Measurements from ENCODE around the gene ZNF19.
"Not testable (repeated sequence)": the region's sequence is repeated elsewhere in the genome, so short reads cannot be mapped to it uniquely, and the experiment has no call there.

Gene ZNF19

DNA sequence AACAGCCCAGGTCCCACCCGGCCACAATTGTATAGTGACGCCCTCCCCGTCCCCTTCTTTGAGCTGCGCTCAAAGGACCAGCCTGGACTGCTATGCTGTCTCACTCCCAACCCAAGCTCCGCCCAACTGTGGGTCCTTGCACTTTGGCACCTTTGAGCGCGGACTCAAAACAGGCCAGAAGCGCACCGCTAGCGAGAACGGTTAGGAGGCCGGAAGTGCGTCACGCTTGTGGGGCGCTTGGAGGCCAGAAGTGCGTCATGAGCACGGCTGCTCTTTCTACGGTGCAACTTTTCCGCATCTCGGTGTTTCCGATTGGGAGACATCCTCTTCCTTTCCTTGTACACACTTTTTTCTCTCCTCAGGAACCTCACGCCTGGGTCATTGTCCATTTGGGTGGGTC is at the start of gene ZNF19:
TSS of gene ZNF19 (minus strand) at position 203 of the 400 bp plus-strand sequence. CDS start 7,210 bp downstream, outside the sequence.
- Mint-ChIP-seq H3K36me3 (ENCODE audit: low read depth) (no peaks in the 10 kb centered on the region), H3K27ac (no peak within 1 kb of the TSS), H3K4me3 (no peak within 1 kb of the TSS), H3K4me1 (ENCODE audit: low read depth) (peaks cover 11% of the 10 kb centered on the region), H3K9me3 (no peaks in the 10 kb centered on the region), H3K27me3 (peaks cover 5% of the 10 kb centered on the region)

DNA sequence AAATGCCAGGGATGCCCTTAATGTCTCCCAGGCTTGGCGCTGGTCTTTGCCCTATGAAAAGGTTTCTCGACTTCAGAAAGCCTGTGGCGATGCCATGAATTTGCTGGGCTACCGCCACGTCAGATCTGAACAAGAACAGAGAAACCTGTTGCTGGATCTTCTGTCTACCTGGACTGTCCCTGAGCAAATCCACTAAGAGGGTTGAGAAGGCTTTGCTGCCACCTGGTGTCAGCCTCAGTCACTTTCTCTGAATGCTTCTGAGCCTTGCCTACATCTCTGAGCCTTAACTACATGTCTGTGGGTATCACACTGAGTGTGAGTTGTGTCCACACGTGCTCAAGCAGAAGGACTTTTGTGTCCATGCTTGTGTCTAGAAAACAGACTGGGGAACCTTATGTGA is 48.5 kb upstream of the ZNF19 start:
- H3K9me3 Mint-ChIP-seq, result no peaks in the 10 kb centered on the region
- H3K4me3 Mint-ChIP-seq, result no peak overlapping the region
- H3K4me1 Mint-ChIP-seq (ENCODE audit: low read depth), result no peaks in the 10 kb centered on the region
- H3K36me3 Mint-ChIP-seq (ENCODE audit: low read depth), result no peaks in the 10 kb centered on the region
- H3K27me3 Mint-ChIP-seq, result no peaks in the 10 kb centered on the region
- no peak overlapping the region for H3K27ac Mint-ChIP-seq

DNA sequence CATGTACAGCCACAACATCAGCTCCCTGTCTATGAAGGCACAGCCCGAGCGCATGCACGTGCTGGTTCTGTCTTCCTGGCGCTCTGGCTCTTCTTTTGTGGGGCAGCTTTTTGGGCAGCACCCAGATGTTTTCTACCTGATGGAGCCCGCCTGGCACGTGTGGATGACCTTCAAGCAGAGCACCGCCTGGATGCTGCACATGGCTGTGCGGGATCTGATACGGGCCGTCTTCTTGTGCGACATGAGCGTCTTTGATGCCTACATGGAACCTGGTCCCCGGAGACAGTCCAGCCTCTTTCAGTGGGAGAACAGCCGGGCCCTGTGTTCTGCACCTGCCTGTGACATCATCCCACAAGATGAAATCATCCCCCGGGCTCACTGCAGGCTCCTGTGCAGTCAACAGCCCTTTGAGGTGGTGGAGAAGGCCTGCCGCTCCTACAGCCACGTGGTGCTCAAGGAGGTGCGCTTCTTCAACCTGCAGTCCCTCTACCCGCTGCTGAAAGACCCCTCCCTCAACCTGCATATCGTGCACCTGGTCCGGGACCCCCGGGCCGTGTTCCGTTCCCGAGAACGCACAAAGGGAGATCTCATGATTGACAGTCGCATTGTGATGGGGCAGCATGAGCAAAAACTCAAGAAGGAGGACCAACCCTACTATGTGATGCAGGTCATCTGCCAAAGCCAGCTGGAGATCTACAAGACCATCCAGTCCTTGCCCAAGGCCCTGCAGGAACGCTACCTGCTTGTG is 47.8 kb upstream of the ZNF19 start:
- Mint-ChIP-seq H3K9me3 (no peaks in the 10 kb centered on the region), H3K4me1 (ENCODE audit: low read depth) (no peaks in the 10 kb centered on the region), H3K27ac (no peak overlapping the region), H3K27me3 (no peaks in the 10 kb centered on the region), H3K36me3 (ENCODE audit: low read depth) (no peaks in the 10 kb centered on the region), H3K4me3 (no peak overlapping the region)

DNA sequence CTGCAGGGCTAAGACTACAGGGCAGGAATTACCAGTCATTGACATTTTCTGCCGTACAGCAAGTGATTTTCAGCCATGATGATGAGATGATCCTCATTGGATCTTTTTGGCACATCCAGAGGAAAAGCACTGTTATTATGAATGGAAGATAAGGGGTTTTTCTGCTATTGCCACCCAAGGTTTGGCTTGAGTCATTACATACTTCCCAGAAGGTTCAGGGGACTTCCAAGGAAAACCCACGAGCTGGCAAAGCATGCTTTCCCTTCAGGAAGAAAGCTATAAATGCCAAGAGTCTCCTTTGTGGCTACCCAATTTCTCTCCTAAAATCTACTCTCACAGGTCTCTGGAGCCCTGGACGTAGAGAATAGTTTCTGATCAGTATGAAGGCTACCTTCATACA is 43.2 kb upstream of the ZNF19 start:
- Mint-ChIP-seq H3K4me1 (ENCODE audit: low read depth) (no peaks in the 10 kb centered on the region), H3K4me3 (no peak overlapping the region), H3K27ac (no peak overlapping the region), H3K27me3 (peaks cover 5% of the 10 kb centered on the region), H3K36me3 (ENCODE audit: low read depth) (no peaks in the 10 kb centered on the region), H3K9me3 (no peaks in the 10 kb centered on the region)

DNA sequence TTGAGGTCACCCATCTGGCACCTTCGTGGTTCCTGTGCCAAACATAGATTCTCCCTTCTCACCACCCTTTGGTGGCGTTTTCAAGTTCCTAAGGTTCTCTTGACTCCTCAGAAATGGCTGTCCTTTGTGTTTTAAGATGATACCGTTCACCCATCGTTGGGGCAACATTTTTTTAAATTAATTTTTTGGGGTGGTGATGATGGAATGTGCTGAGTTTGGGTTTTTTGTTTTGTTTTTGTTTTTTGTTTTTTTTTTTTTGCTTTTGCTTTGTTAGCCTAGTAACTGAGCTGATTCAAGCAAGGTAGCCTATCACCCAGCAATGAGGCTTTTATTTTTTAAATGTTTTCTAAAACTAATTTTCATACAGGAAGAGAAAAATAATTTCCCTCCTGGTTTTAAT is 39.7 kb upstream of the ZNF19 start:
- no peaks in the 10 kb centered on the region for H3K36me3 Mint-ChIP-seq (ENCODE audit: low read depth)

DNA sequence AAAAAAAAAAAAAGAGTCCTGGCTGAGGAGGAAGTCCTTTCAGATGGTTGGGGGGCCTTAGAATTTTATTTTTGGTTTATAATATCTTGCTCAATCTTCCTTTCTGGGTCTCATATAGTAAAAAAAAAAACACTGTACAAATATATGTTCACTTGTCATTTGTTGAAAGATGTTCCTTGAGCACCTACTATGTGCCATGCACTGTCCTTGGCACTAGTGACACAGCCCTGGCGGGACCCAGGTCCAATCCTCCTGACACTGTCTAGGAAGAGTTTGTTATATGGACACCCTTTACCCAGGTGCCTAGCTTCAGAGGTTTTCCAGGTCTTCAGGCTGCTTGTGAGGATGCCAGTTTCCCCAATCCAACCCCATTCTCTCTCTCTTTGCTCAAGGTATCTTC is 39.1 kb upstream of the ZNF19 start:
- peaks cover 23% of the 10 kb centered on the region for H3K27me3 Mint-ChIP-seq

More for the DNA sequence above, 39.7 kb upstream of the ZNF19 start:
- H3K4me3 Mint-ChIP-seq, result no peak overlapping the region
- no peak overlapping the region for H3K27ac Mint-ChIP-seq
- H3K9me3 Mint-ChIP-seq, result no peaks in the 10 kb centered on the region
- peaks cover 23% of the 10 kb centered on the region for H3K27me3 Mint-ChIP-seq
- H3K4me1 Mint-ChIP-seq (ENCODE audit: low read depth), result peaks cover 5% of the 10 kb centered on the region

DNA sequence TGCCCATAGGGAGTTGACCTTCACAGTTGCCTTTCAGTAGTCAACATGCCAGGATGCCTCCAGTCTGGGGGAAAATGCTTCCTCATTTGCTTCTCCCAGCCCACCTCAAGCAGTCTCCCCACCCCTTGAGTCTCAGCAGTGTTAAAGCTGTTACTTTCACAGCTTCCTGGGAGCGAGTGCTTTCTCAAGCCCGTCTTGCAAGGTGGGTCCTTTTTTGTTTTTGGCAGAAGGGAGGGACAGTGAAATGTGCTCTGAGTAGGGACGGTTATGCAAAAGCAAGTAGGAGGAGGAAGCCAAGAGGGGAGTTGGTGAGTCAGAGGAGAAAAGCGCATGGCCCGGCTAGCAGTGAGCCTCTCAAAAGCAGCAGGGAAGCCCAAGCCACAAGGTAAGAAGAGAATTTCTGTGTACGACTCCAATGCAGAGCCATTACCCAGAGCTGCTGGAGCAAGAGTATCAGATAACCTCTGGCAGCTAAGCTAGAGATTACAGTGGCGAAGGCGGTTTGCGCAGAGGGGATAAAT is 37.0 kb upstream of the ZNF19 start, which contains the start of gene CHST4:
TSS of gene CHST4 (plus strand) at position 316 of the 521 bp plus-strand sequence. CDS start 10,252 bp downstream, outside the sequence.
- H3K36me3 Mint-ChIP-seq (ENCODE audit: low read depth), result no peaks in the 10 kb centered on the region
- peaks cover 5% of the 10 kb centered on the region for H3K4me1 Mint-ChIP-seq (ENCODE audit: low read depth)
- no peak within 1 kb of the TSS for H3K4me3 Mint-ChIP-seq

More for the DNA sequence above, 39.1 kb upstream of the ZNF19 start:
- Mint-ChIP-seq H3K4me3 (no peak overlapping the region), H3K36me3 (ENCODE audit: low read depth) (no peaks in the 10 kb centered on the region), H3K4me1 (ENCODE audit: low read depth) (peaks cover 5% of the 10 kb centered on the region), H3K27ac (no peak overlapping the region), H3K9me3 (no peaks in the 10 kb centered on the region)

DNA sequence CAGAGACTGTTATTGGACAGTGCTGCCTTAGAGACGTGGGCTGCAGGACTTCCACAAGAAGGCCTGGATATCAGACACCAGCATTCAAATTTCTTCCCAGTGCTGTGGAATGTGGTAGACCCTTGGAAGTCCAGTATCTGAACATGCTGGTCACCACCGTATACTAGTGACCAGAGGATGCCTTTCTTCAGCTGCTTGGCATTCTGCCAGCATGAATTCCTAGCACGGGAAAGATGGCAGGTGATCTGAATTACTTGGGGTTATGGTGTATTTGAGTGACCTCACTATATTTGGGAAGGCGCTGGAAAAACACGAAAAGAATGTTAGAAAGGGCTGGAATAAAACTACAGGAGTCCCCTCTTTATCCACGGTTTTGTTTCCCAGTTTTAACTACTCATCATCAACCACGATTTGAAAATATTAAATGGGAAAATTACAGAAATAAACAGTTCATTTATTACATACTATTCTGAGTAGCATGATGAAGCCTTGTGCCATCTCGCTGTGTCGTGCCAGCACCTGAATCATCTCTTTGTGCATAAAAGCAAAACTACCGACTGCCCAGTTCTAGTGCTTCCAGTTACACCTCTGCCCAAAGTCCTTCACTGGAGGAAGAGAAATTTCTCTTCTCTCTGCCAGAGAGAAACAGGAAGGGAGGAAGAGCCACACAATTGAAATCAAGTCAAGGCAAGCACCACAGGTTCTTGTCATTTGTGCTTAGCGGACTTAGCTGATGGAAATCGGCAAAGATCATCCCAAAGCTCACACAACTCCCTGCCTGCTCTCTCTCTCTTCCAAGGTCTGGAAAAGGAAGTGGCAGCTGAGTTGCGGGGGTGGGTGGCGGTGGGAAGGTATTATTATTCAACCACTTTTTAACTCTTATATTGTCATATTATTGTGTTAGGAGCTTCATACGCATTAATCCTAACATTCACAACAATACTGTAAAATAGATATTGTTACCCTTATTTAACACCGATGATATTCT is 35.7 kb upstream of the ZNF19 start:
- H3K4me1 Mint-ChIP-seq (ENCODE audit: low read depth), result peaks cover 5% of the 10 kb centered on the region
- H3K36me3 Mint-ChIP-seq (ENCODE audit: low read depth), result no peaks in the 10 kb centered on the region
- H3K9me3 Mint-ChIP-seq, result no peaks in the 10 kb centered on the region
- H3K27me3 Mint-ChIP-seq, result peaks cover 22% of the 10 kb centered on the region
- no peak overlapping the region for H3K4me3 Mint-ChIP-seq
- H3K27ac Mint-ChIP-seq, result no peak overlapping the region

More for the DNA sequence above, 37.0 kb upstream of the ZNF19 start, which contains the start of gene CHST4:
- peaks cover 27% of the 10 kb centered on the region for H3K27me3 Mint-ChIP-seq
- H3K9me3 Mint-ChIP-seq, result no peaks in the 10 kb centered on the region
- H3K27ac Mint-ChIP-seq, result no peak within 1 kb of the TSS

DNA sequence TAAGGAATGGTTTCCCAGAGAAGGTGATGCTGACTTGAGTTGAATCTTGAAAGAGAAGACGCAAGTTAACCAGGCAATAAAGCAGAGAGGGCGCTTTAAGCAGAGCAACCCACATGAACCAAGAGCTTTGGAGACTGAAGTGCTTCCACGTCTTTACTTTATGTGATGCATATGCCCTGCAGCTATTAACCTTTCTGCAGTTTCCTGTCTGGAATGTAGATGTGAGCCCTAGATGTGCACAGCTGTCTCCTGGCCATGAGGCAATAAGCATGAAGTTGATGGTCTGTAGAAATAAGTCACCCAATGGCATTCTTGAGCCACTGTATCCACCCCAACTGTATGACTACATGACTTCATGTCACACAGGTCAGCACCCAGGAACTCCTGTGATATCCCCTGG is 31.4 kb upstream of the ZNF19 start:
- H3K36me3 Mint-ChIP-seq (ENCODE audit: low read depth), result no peaks in the 10 kb centered on the region
- no peak overlapping the region for H3K27ac Mint-ChIP-seq
- H3K4me3 Mint-ChIP-seq, result no peak overlapping the region
- no peaks in the 10 kb centered on the region for H3K4me1 Mint-ChIP-seq (ENCODE audit: low read depth)
- H3K27me3 Mint-ChIP-seq, result peaks cover 7% of the 10 kb centered on the region
- H3K9me3 Mint-ChIP-seq, result no peaks in the 10 kb centered on the region

DNA sequence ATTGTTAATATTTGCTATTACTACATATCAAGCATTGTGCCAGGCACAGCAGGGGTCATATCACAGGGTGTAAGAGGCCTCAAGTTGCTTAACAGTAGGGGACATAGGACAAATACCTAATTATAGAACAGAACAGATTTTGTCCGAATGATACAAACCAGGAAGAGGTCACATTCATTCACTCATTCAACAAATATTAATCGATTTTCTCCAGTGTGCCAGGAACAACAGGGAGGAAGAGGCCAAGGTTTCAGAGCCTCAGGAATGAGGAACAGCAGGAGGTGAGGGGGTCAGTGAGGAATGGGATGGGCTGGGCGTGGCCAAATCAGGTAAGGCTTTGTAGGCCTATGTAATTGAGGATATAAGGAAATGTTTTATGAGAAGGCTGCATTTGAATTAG is 25.9 kb upstream of the ZNF19 start:
- Mint-ChIP-seq H3K27me3 (peaks cover 4% of the 10 kb centered on the region), H3K4me1 (ENCODE audit: low read depth) (no peaks in the 10 kb centered on the region), H3K9me3 (no peaks in the 10 kb centered on the region), H3K36me3 (ENCODE audit: low read depth) (no peaks in the 10 kb centered on the region), H3K27ac (no peak overlapping the region), H3K4me3 (no peak overlapping the region)

DNA sequence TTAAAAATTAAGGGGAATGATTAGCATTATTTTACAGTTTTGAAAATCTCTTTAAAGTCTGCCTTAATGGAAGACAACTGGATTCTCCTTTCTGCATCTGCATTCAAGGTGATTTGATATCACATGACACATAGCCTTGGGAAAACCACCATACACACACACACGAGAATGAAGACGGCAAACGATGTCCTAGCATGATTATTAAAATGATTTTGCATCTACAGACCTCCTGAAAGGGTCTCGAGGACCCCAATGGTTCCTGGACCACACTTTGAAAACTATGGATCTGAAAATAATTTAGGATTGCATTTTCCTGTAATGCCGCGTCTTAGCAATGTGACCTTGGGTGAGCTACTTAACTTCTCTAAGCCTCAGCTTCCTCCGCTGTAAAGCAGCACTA is 25.4 kb upstream of the ZNF19 start:
- Mint-ChIP-seq H3K36me3 (ENCODE audit: low read depth) (no peaks in the 10 kb centered on the region), H3K9me3 (no peaks in the 10 kb centered on the region), H3K27me3 (peaks cover 4% of the 10 kb centered on the region), H3K27ac (no peak overlapping the region), H3K4me3 (no peak overlapping the region), H3K4me1 (ENCODE audit: low read depth) (no peaks in the 10 kb centered on the region)

DNA sequence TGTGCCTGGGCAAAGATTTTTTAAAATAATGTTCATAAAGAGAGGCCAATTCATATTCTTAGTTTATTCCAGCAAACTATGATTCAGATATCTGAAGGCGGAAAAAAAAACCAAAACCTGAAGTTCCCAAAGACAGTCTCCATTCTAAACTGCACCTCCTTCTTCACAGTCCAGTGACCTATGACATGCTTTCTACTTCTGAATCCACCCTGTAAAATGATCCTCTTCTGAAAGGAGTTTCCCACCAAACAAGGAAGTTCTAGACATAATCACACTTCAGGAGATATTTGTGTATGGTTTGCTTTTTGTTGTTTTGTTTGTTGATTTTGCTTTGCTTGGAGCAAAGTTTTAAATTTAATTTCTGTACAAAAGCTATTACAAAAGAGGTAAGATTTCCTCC is 24.2 kb upstream of the ZNF19 start:
- peaks cover 6% of the 10 kb centered on the region for H3K27me3 Mint-ChIP-seq
- H3K36me3 Mint-ChIP-seq (ENCODE audit: low read depth), result no peaks in the 10 kb centered on the region
- no peak overlapping the region for H3K4me3 Mint-ChIP-seq
- no peaks in the 10 kb centered on the region for H3K4me1 Mint-ChIP-seq (ENCODE audit: low read depth)
- H3K27ac Mint-ChIP-seq, result no peak overlapping the region
- no peaks in the 10 kb centered on the region for H3K9me3 Mint-ChIP-seq

DNA sequence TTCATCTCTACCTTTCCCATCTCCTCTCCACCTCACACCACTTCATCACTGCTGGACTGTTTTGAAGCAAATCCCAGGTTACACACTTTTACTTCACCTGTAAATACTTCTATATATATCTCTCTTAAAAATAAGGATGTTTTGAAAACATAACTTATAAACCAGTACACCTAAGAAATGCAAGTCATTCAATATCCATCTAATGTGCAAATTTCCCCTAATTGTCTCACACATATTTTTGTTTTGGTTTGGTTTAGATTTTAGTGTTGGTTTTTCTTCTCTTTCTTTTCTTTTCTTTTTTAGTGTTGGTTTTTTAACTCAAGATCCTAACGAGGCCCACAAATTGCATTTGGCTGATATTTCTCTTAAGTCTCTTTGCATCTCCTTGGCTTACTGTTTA is 17.9 kb upstream of the ZNF19 start:
- Mint-ChIP-seq H3K9me3 (no peaks in the 10 kb centered on the region), H3K36me3 (ENCODE audit: low read depth) (no peaks in the 10 kb centered on the region), H3K4me3 (no peak overlapping the region), H3K27ac (no peak overlapping the region), H3K4me1 (ENCODE audit: low read depth) (no peaks in the 10 kb centered on the region), H3K27me3 (peaks cover 3% of the 10 kb centered on the region)

DNA sequence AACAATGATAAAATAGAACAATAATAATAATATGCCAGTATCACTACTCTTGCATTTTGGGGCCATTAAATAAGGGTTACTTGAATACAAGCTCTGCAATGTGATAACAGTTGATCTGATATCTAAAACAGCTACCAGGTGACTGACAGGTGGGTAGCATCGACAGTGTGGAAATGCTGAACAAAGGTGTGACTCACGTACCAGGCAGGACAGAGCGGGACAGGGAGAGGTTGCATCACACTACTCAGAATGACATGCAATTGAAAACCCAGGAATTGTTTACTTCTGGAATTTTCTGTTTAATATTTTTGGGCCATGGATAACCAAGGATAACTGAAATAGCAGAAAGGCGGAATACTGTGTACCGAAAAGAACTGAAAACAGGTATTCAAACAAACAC is 15.8 kb upstream of the ZNF19 start:
- Mint-ChIP-seq H3K27me3 (peaks cover 4% of the 10 kb centered on the region), H3K4me3 (no peak overlapping the region), H3K9me3 (no peaks in the 10 kb centered on the region), H3K27ac (no peak overlapping the region), H3K4me1 (ENCODE audit: low read depth) (no peaks in the 10 kb centered on the region), H3K36me3 (ENCODE audit: low read depth) (no peaks in the 10 kb centered on the region)

DNA sequence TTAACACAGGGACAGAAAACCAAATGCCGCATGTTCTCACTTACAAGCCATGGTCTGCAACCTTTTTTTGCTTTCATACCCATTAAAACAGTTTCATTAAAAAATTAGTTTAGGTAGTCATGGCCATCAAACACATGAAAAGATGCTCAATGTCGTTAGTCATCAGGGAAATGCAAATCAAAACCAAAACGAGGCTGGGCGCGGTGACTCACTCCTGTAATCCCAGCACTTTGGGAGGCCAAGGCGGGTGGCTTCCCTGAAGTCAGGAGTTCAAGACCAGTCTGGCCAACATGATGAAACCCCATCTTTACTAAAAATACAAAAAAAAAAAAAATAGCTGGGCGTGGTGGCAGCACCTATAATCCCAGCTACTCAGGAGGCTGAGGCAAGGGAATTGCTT is 14.9 kb upstream of the ZNF19 start:
- H3K36me3 Mint-ChIP-seq (ENCODE audit: low read depth); H3K27ac Mint-ChIP-seq; H3K9me3 Mint-ChIP-seq; H3K27me3 Mint-ChIP-seq; H3K4me1 Mint-ChIP-seq (ENCODE audit: low read depth); H3K4me3 Mint-ChIP-seq: not testable (repeated sequence)

All from stimulated activated naive CD8-positive, alpha-beta T cell treated with anti-CD3 and anti-CD28 coated beads, Interleukin-15, Interleukin-2, amounts not matched to agents 100 ng/mL and 50 ng/mL, for 24 hours (primary cell).